Stimulated activated naive B cell treated with anti-CD40 and anti-IgM and Interleukin-4, amounts not matched to agents 10 μg/mL and 1 μg/mL and 100 μg/mL, for 72 hours (primary cell): Measurements from ENCODE around the gene USP24.

Source experiments
- ATAC-seq, 2 donors: fragments of 150-1000 bp; cut with Tn5 transposase; replicated peaks; 2 replicates each; pipeline ENCODE4 v1.10.0; 2021; ENCODE audit warnings: moderate library complexity in 1 of 2
- DNase-seq: peaks from one replicate; pipeline ENCODE4 v3.0.0; 2021
- H3K27ac Mint-ChIP-seq: one replicate; pipeline ENCODE4 v1.8.0; 2022; ENCODE audit warnings: mild to moderate bottlenecking, mixed read lengths
- H3K27me3 Mint-ChIP-seq, 2 donors: one replicate each; pipeline ENCODE4 v1.8.0; 2022; ENCODE audit warnings: mixed read lengths in 2 of 2
- H3K36me3 Mint-ChIP-seq, 2 donors: one replicate each; pipeline ENCODE4 v1.8.0; 2022; ENCODE audit warnings: mixed read lengths in 2 of 2, mild to moderate bottlenecking in 1 of 2
- H3K4me1 Mint-ChIP-seq, 2 donors: one replicate each; pipeline ENCODE4 v1.8.0; 2022; ENCODE audit warnings: mixed read lengths in 2 of 2, mild to moderate bottlenecking in 1 of 2
- H3K4me3 Mint-ChIP-seq, 2 donors: one replicate each; pipeline ENCODE4 v1.8.0; 2022; ENCODE audit warnings: mild to moderate bottlenecking in 2 of 2, mixed read lengths in 2 of 2, moderate library complexity in 1 of 2
- H3K9me3 Mint-ChIP-seq, 2 donors: one replicate each; pipeline ENCODE4 v1.8.0; 2022; ENCODE audit warnings: mixed read lengths in 2 of 2, mild to moderate bottlenecking in 1 of 2

USP24 gene

DNA sequence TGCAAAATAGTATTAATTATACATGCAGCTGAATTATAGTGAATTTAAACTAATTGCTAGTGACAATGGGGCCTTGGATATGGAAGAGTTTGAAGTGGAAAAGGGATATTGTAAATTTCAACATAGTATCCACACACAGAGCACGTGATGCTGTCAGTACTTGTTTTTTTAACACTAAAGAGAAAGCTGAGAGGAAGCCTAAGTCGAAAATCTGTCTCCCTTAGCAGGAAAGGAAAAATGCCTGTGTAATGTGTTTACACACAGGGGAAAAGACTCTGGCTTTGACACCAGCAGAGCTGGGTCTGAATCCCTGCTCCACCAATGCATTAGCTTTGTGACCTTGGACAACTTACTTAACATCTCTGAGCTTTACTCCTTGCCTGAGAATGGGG, 133.3 kb downstream of the USP24 start:
- ATAC-seq (no peak), DNase-seq (no peak)
- no peaks in the 10 kb centered on the region for H3K4me1 Mint-ChIP-seq
- no peaks in the 10 kb centered on the region for H3K27me3 Mint-ChIP-seq
- peaks cover 43 to 62% of the 10 kb centered on the region in 2 donors for H3K36me3 Mint-ChIP-seq
- H3K9me3 Mint-ChIP-seq, result no peaks in the 10 kb centered on the region
- no peak overlapping the region for H3K4me3 Mint-ChIP-seq
- no peak overlapping the region for H3K27ac Mint-ChIP-seq

DNA sequence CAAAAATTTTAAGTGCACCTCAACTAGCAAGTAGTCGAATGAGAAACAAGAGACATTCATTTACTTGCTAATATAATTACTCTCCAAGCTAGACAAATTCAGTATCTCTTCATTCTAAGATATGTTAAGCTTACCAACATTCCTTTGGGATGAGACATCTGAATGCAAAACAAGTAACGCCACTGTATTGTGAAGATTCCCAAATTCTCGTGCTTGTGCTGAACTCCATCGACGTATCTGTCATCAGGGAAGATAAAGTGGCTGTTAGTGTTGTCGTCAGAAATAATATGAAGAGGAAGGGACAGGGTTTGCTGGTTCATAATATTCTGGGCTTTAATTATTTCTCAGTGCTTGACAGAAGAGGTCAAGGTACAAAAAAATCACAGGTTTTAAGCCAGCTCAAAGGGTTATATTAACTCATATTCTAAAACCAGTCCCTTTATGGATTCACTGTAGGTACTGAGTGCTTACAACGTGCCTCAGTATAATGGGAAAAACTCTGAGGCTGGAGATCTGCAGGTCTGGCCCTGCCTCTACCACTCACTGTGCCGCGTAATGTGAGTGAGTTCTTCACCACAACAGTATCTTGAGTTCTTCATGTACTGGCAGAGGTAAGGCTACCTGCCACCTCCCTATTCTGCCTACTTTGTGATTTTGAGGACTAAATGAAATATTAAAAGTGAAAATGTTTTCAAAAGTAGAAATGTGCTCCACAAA, 133.8 kb downstream of the USP24 start:
- no peaks in the 10 kb centered on the region for H3K27me3 Mint-ChIP-seq
- no peaks in the 10 kb centered on the region for H3K4me1 Mint-ChIP-seq
- H3K4me3 Mint-ChIP-seq, result no peak overlapping the region
- peaks cover 43 to 66% of the 10 kb centered on the region in 2 donors for H3K36me3 Mint-ChIP-seq
- H3K9me3 Mint-ChIP-seq, result no peaks in the 10 kb centered on the region
- DNase-seq, result no peak
- ATAC-seq, result no peak
- H3K27ac Mint-ChIP-seq, result no peak overlapping the region

DNA sequence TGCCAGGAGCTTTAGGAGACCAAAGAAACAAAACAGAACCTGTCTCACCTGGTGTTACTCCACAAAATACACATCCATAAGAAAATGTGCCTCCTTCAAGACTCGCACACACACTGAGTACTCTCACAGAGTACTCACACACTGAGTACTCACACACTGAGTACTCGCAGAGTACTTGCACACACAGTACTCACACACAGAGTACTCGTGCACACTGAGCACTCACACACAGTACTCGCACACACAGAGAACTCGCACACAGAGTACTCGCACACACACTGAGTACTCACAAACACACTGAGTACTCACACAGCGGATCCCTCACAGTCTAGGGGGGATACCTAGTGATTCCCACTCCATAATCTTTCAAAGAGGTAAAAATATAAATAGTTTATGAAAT, 135.5 kb downstream of the USP24 start:
- no peak for ATAC-seq
- DNase-seq, result no peak
- no peaks in the 10 kb centered on the region for H3K4me1 Mint-ChIP-seq
- H3K27me3 Mint-ChIP-seq, result no peaks in the 10 kb centered on the region
- no peaks in the 10 kb centered on the region for H3K9me3 Mint-ChIP-seq
- H3K4me3 Mint-ChIP-seq, result no peak overlapping the region
- H3K27ac Mint-ChIP-seq, result peak overlapping the region; percentile 14
- peaks cover 42 to 67% of the 10 kb centered on the region in 2 donors for H3K36me3 Mint-ChIP-seq

DNA sequence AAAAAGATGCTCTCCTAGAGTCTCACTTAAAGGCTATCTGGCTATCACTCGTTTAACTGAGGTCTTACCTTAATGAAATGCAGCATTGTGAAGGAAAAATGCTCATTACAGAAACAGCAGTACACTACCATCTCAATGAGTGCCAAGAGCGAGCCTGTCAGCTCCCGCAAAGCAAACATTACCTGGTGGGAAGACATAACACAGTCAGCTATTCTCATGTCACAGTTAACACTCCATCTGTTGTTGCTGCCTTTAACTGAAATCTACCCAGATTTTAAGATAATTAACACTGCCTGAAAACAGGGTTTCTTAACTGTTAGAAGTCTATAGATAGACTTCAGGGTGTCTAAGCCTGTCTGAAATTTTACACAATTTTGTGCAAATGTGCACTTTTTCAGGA, 136.7 kb downstream of the USP24 start:
- no peaks in the 10 kb centered on the region for H3K27me3 Mint-ChIP-seq
- H3K27ac Mint-ChIP-seq, result no peak overlapping the region
- H3K4me1 Mint-ChIP-seq, result no peaks in the 10 kb centered on the region
- DNase-seq (no peak), ATAC-seq (no peak)
- H3K9me3 Mint-ChIP-seq, result no peaks in the 10 kb centered on the region
- no peak overlapping the region for H3K4me3 Mint-ChIP-seq
- peaks cover 36 to 58% of the 10 kb centered on the region in 2 donors for H3K36me3 Mint-ChIP-seq

DNA sequence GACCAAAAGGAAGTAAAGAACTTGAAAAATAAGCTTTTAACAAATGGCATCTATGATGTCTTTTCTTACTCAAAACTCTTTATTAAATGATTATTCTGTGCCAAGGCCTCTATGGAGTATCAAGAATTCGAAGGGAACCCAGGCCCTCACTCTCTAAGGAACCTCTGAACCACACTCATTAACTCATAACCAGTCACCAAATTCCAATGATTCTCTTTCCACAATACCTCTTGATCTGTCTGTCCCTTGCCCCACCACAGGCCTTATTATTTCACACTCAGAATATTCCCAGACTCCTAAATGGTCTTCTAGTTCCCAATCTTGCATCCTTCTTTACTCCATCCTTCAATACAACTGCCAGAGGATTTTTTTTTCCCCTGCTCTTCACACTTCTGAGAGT, 138.8 kb downstream of the USP24 start:
- Mint-ChIP-seq H3K36me3 (peaks cover 37 to 62% of the 10 kb centered on the region in 2 donors), H3K4me1 (no peaks in the 10 kb centered on the region), H3K27ac (no peak overlapping the region), H3K9me3 (no peaks in the 10 kb centered on the region), H3K27me3 (no peaks in the 10 kb centered on the region), H3K4me3 (no peak overlapping the region)
- no peak for DNase-seq
- ATAC-seq, result no peak

DNA sequence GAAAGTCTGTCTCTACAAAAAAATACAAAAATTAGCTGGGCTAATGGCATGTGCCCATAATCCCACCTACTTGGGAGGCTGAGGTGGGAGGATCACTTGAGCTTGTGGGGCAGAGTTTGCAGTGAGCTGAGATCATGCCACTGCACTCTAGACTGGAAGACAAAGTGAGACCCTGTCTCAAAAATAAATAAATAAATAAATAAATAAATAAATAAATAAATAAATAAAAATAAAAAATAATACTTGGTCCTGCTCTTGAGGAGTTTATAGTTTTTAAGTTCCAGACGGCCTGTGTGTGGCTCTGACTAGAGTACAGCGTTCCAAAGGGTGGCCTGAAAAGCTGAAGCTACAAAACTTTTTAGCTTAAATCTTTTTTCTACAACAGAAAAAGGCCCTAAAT, 140.7 kb downstream of the USP24 start:
- no peak for DNase-seq
- H3K27ac Mint-ChIP-seq, result no peak overlapping the region
- H3K4me3 Mint-ChIP-seq, result no peak overlapping the region
- H3K9me3 Mint-ChIP-seq, result no peaks in the 10 kb centered on the region
- H3K27me3 Mint-ChIP-seq, result no peaks in the 10 kb centered on the region
- no peak for ATAC-seq
- peaks cover 0 to 3% of the 10 kb centered on the region in 2 donors for H3K4me1 Mint-ChIP-seq
- peaks cover 40 to 65% of the 10 kb centered on the region in 2 donors for H3K36me3 Mint-ChIP-seq

DNA sequence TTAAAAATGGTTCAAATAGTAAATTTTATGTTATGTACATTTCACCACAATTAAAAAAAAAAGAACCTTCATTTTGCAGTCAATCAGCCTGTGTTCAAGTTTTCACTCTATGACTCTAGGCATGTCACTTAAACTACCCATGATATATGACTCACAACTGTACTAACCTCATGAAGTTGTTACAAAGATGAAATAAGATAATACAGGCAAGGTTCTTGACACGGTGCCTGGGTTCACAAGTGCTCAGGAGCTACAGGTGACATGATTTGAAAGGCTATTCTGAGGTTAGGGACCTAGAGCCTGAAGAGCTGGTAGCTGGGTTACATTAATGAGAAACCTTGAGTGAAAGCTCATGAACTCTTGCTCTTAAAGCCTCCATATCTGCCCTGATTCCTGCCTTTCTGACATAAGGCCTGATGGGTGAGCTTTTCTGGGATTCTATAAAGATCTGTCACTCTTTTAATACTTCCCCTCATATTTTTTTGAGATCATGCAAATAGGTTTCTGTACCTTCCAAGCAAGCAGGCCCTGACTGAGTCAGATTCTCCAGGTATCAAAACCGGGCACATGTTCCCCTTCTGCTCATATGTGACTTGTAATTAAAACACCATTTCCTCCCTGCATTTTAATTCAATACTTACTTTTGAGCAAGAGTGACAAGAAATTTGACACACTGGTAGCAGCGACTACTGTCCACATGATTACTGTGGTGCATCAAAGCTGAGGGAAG, 141.8 kb downstream of the USP24 start:
- Mint-ChIP-seq H3K9me3 (no peaks in the 10 kb centered on the region), H3K4me3 (no peak overlapping the region), H3K4me1 (peaks cover 0 to 3% of the 10 kb centered on the region in 2 donors), H3K27me3 (no peaks in the 10 kb centered on the region), H3K36me3 (peaks cover 44 to 70% of the 10 kb centered on the region in 2 donors), H3K27ac (no peak overlapping the region)
- no peak for DNase-seq
- peak; percentile 31 to 54 for ATAC-seq

DNA sequence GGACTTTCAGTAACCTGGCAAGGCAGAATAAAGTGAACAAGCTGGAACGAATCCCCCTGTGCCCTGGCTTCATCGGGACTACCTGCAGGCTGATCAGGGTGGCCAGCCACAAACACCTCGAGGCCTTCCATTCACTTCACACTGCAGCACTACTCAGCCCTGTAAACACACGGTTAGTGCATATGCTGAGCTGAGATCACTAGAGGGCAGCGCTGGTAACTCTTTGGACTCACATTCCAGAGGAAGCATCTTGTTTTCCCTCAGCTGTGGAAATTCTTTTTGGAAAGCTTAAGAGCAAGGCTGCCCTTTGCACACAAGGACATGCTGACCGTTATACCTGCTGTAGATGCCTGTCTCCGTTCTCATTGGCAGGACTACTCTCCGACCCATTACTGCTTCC, 143.7 kb downstream of the USP24 start:
- Mint-ChIP-seq H3K27ac (peak overlapping the region; percentile 75), H3K36me3 (peaks cover 49 to 71% of the 10 kb centered on the region in 2 donors)

DNA sequence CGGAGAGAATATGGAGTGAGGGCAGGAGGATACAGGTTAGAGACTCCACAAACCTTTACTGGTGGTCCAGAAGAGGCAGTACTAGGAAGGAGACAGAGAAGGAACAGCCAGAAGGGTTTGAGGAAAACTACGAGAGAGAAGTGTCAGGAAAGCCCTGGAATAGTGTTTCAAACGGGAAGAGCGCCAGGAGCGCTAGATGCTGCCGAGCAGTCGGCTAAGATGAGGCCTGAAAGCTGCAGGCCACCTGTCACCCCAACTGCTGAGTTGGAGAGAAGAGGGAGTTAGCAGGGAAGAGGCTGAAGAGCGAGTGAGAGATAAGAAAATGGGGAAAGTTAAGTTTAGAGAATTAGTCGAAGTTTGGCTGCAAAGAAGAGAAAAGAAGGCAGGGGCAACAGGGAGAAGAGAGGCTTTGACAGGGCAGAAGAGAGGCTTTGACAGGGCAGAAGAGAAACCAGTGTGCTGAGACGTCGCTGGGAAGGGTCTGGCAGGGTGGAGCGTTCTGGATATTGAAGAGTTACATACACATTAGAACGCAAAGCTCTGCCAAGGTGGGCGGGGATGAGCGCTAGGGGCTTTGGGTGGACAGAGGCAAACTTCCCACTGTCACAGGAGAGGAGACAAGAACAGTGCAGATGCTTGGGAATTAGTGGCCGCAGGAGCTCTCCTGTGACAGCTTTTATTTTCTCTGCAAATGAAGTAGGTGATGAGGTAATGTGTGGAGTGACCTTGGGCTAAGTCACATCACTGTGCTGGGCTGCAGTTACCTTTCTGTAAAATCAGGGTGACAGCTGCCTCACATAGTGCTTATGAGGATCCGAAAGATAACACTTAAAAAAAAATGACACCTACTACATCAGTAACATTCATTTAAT, 144.6 kb downstream of the USP24 start:
- ATAC-seq, result no peak

More for the DNA sequence above, 143.7 kb downstream of the USP24 start:
- no peak for ATAC-seq
- no peak for DNase-seq
- Mint-ChIP-seq H3K9me3 (no peaks in the 10 kb centered on the region), H3K4me3 (no peak overlapping the region), H3K27me3 (no peaks in the 10 kb centered on the region), H3K4me1 (peaks cover 0 to 3% of the 10 kb centered on the region in 2 donors)

DNA sequence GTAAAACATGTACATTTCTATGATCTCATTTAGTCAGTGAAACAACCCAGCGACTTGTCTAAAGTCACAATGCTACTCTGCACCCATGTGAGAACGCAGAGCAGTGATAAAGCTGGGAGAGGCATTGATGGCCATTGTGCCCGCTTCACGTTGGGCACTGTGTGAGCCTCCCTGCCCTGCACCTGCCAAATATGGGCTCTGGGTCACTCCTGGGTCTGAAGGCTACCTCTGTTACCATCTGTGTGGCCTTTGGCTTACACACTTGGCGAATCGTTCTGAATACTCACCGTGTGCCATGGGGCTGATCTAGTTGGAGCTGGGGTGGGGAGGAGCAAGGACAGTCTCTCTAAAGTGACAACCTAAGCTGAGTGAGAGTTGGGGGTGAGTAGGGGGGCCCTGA, 145.9 kb downstream of the USP24 start:
- peaks cover 0 to 3% of the 10 kb centered on the region in 2 donors for H3K4me1 Mint-ChIP-seq
- DNase-seq (no peak), ATAC-seq (no peak)
- no peaks in the 10 kb centered on the region for H3K9me3 Mint-ChIP-seq
- no peak overlapping the region for H3K27ac Mint-ChIP-seq
- no peak overlapping the region for H3K4me3 Mint-ChIP-seq
- peaks cover 45 to 68% of the 10 kb centered on the region in 2 donors for H3K36me3 Mint-ChIP-seq
- no peaks in the 10 kb centered on the region for H3K27me3 Mint-ChIP-seq

More for the DNA sequence above, 144.6 kb downstream of the USP24 start:
- no peak for DNase-seq
- Mint-ChIP-seq H3K27ac (peak overlapping the region; percentile 48), H3K4me1 (peaks cover 0 to 3% of the 10 kb centered on the region in 2 donors), H3K27me3 (no peaks in the 10 kb centered on the region), H3K4me3 (no peak overlapping the region), H3K9me3 (no peaks in the 10 kb centered on the region), H3K36me3 (peaks cover 52 to 74% of the 10 kb centered on the region in 2 donors)

DNA sequence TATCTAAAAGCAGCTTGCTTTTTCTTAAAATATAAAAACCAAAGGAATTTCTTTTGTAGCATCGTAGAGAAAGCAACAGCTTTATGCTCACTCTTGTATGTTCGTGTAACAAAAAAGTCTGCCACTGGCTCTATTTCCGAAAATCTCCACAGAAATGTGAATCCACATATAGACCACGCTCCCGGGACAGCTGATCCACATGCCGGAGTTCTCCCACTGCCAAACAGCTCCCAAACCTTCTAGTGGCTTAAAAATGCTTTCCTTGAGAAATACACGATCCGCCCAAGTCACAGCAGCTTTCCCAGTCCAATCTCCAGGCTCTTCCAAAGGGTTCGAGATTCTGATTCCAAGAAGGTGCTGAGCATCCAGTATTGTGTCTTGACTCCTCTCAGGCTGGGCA, 146.5 kb downstream of the USP24 start:
- Mint-ChIP-seq H3K9me3 (no peaks in the 10 kb centered on the region), H3K27ac (peak overlapping the region; percentile 67), H3K27me3 (no peaks in the 10 kb centered on the region), H3K4me3 (no peak overlapping the region), H3K4me1 (peaks cover 0 to 3% of the 10 kb centered on the region in 2 donors), H3K36me3 (peaks cover 45 to 66% of the 10 kb centered on the region in 2 donors)
- no peak for ATAC-seq
- DNase-seq, result no peak

DNA sequence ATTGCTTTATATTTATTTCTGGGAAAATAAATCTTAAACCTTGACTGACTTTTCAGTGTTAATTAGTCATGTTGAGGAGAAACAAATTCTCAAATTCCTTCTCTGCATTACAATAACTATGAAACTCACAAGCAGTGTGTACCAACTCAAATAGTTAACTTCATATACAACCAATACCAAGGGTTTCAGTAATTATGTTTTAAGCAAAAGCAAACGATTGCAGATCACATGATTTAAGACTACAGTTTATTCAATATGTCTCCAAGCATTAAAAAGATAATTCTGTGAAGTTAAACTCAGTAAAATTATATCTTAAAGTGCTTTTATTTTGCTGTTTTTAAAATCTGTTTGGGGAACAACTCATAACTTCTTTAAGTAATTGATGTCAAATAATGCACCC, 147.2 kb downstream of the USP24 start:
- H3K4me1 Mint-ChIP-seq, result peaks cover 0 to 3% of the 10 kb centered on the region in 2 donors
- no peaks in the 10 kb centered on the region for H3K27me3 Mint-ChIP-seq
- H3K4me3 Mint-ChIP-seq, result no peak overlapping the region
- H3K36me3 Mint-ChIP-seq, result peaks cover 45 to 64% of the 10 kb centered on the region in 2 donors
- ATAC-seq (no peak), DNase-seq (no peak)
- no peaks in the 10 kb centered on the region for H3K9me3 Mint-ChIP-seq
- H3K27ac Mint-ChIP-seq, result no peak overlapping the region

DNA sequence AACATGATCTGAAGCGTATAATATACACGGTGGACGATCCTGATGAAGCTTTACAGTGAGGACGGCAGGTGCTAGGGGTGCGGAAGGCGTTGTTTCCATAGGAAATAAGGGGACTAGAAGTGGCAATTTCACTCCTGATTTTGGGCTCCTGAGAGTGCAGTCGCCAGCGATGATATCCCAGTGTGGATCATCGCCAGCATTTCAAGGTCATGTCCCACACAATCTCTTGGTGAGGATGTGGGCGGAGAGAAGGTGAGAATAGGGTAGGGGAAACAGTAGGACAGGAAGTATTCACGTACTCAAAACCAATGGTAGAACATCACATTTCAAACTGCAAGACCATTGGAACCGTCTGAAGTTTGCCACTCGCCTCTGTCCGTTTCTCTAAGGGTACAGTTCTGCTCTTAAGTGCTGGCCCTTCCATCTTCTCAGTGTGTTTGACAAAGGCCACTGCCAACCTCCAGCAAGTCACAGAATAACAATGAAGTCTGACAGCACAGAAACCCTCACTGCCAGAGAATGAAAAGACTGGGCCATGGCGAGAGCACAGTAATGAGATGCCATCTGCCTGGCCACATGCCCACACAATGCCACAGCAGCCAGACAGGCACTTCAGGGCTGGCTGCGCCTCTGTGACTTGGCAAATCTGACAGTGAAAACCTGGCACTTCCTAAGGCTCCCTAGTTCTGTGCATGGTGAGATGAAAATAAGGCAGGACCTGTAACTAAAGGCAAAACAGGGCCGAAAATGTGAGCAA, 148.0 kb downstream of the USP24 start:
- no peak overlapping the region for H3K4me3 Mint-ChIP-seq
- no peaks in the 10 kb centered on the region for H3K27me3 Mint-ChIP-seq
- H3K9me3 Mint-ChIP-seq, result no peaks in the 10 kb centered on the region
- H3K27ac Mint-ChIP-seq, result peak overlapping the region; percentile 65
- peaks cover 0 to 3% of the 10 kb centered on the region in 2 donors for H3K4me1 Mint-ChIP-seq
- peaks cover 41 to 57% of the 10 kb centered on the region in 2 donors for H3K36me3 Mint-ChIP-seq
- ATAC-seq, result no peak
- DNase-seq, result no peak

DNA sequence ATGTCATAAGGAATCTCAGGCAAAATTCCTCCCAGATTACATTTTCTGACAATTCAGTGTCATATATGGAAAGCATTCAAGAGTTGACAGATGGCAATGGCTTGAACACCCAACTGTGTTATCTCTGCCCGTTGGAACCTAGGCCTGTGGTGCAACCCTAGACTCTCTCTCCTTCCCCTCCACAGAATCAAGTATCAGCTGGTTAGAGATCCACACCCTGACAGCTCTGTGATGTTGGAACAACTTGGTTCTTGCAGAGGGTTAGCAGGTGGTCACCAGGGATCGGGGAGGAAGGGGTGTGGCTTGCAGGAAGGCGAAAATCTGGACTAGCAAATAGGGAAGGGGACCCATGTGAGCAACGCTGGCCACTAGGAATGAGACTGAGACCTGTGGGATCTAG, 149.5 kb downstream of the USP24 start:
- no peaks in the 10 kb centered on the region for H3K9me3 Mint-ChIP-seq
- no peak overlapping the region for H3K27ac Mint-ChIP-seq
- H3K4me1 Mint-ChIP-seq, result peaks cover 0 to 3% of the 10 kb centered on the region in 2 donors
- DNase-seq (no peak), ATAC-seq (no peak)
- no peaks in the 10 kb centered on the region for H3K27me3 Mint-ChIP-seq
- H3K36me3 Mint-ChIP-seq, result peaks cover 34 to 43% of the 10 kb centered on the region in 2 donors
- H3K4me3 Mint-ChIP-seq, result no peak overlapping the region
